GM23338 (cell line): ENCODE data around the gene CASS4. TPM values are rescaled to one million over a fixed set of nuclear protein-coding genes. Genes with fewer than 3 reads are reported as not detected.

Experiments used
- ATAC-seq: fragments of 200-7000 bp; cut with Tn5 transposase; 3 replicates; pipeline ENCODE4 v1.9.1; 2020
- DNase-seq: peaks from one replicate; pipeline ENCODE4 v3.0.0-alpha.2; 2015; ENCODE audit warnings: low spot score
- H2AFZ ChIP-seq: fragments of 200-600 bp; sonication (generic); 2 replicates; pipeline ENCODE4 v1.8.0; 2016; ENCODE audit warnings: antibody characterized with exemption, mild to moderate bottlenecking, moderate library complexity
- H3F3A ChIP-seq: fragments of 200-600 bp; sonication (generic); replicated peaks from 2 replicates; pipeline ENCODE4 v1.8.0; 2017; ENCODE audit warnings: antibody characterized with exemption, mixed run types, low read depth
- H3K27ac ChIP-seq: fragments of 200-600 bp; sonication (generic); 2 replicates; pipeline ENCODE4 v1.6.1; 2016; ENCODE audit warnings: low read depth
- H3K27me3 ChIP-seq: fragments of 200-600 bp; sonication (generic); 2 replicates; pipeline ENCODE4 v1.8.0; 2016; ENCODE audit warnings: mild to moderate bottlenecking, mixed run types, moderate library complexity; ENCODE audit not compliant: insufficient read depth
- H3K36me3 ChIP-seq: fragments of 200-600 bp; sonication (generic); 2 replicates; pipeline ENCODE4 v1.8.0; 2016; ENCODE audit warnings: mild to moderate bottlenecking; ENCODE audit not compliant: insufficient read depth
- H3K4me1 ChIP-seq: fragments of 200-600 bp; sonication (generic); 2 replicates; pipeline ENCODE4 v1.8.0; 2016; ENCODE audit warnings: mild to moderate bottlenecking, moderate library complexity; ENCODE audit not compliant: insufficient read depth
- H3K4me2 ChIP-seq: fragments of 200-600 bp; sonication (generic); 2 replicates; pipeline ENCODE4 v1.7.1; 2017; ENCODE audit warnings: mixed run types
- H3K4me3 ChIP-seq: fragments of 200-600 bp; sonication (generic); 2 replicates; pipeline ENCODE4 v1.6.1; 2016; ENCODE audit warnings: mixed run types
- H3K79me2 ChIP-seq: fragments of 200-600 bp; sonication (generic); replicated peaks from 2 replicates; pipeline ENCODE4 v1.8.0; 2017; ENCODE audit warnings: mild to moderate bottlenecking; ENCODE audit not compliant: insufficient read depth
- H3K9me2 ChIP-seq: fragments of 200-600 bp; sonication (generic); 2 replicates; pipeline ENCODE4 v1.8.0; 2017; ENCODE audit not compliant: insufficient read depth
- H4K20me1 ChIP-seq: fragments of 200-600 bp; sonication (generic); replicated peaks from 2 replicates; pipeline ENCODE4 v1.8.0; 2017; ENCODE audit warnings: mild to moderate bottlenecking; ENCODE audit not compliant: insufficient read depth
- H3K27ac Mint-ChIP-seq: 2 replicates; pipeline ENCODE4 v1.8.0; 2020; ENCODE audit warnings: inconsistent platforms, mild to moderate bottlenecking, moderate library complexity, mixed read lengths
- H3K27me3 Mint-ChIP-seq: 3 replicates; pipeline ENCODE4 v1.8.0; 2022; ENCODE audit warnings: low read depth, mild to moderate bottlenecking, moderate library complexity, mixed read lengths, inconsistent platforms; ENCODE audit not compliant: insufficient read depth, poor library complexity
- H3K36me3 Mint-ChIP-seq: 3 replicates; pipeline ENCODE4 v1.8.0; 2021; ENCODE audit warnings: low read depth, mild to moderate bottlenecking, inconsistent platforms, moderate library complexity, mixed read lengths
- H3K4me1 Mint-ChIP-seq: 3 replicates; pipeline ENCODE4 v1.8.0; 2020; ENCODE audit warnings: mild to moderate bottlenecking, inconsistent platforms, mixed read lengths
- H3K4me3 Mint-ChIP-seq: 3 replicates; pipeline ENCODE4 v1.8.0; 2021; ENCODE audit warnings: moderate library complexity, mild to moderate bottlenecking, inconsistent platforms, mixed read lengths
- H3K9me3 Mint-ChIP-seq: 3 replicates; pipeline ENCODE4 v1.8.0; 2020; ENCODE audit warnings: moderate library complexity, mild to moderate bottlenecking, inconsistent platforms, mixed read lengths
- CREB1 ChIP-seq: fragments of 250-450 bp; sonication (Bioruptor Pico); IDR thresholded peaks from 2 replicates; pipeline ENCODE4 v1.5.0; 2020; ENCODE audit warnings: low read depth, mild to moderate bottlenecking, moderate library complexity
- EZH2 ChIP-seq: fragments of 200-600 bp; sonication (generic); IDR thresholded peaks from one replicate; pipeline ENCODE4 v1.8.0; 2017; ENCODE audit warnings: antibody characterized with exemption, mild to moderate bottlenecking, low read depth; ENCODE audit not compliant: unreplicated experiment
- EZH2phosphoT487 ChIP-seq: fragments of 200-600 bp; sonication (generic); IDR thresholded peaks from one replicate; pipeline ENCODE4 v1.8.1; 2018; ENCODE audit warnings: antibody characterized with exemption; ENCODE audit not compliant: unreplicated experiment
- JUNB ChIP-seq: IDR thresholded peaks from one replicate; pipeline ENCODE4 v1.6.1; 2016; ENCODE audit warnings: antibody characterized with exemption; ENCODE audit not compliant: unreplicated experiment
- NANOG ChIP-seq: IDR thresholded peaks from 2 replicates; pipeline ENCODE4 v1.6.1; 2016; ENCODE audit warnings: antibody characterized with exemption, borderline replicate concordance
- POLR2AphosphoS5 ChIP-seq: IDR thresholded peaks from 2 replicates; pipeline ENCODE4 v1.6.1; 2016; ENCODE audit warnings: antibody characterized with exemption, low read depth
- STAT1 ChIP-seq: IDR thresholded peaks from one replicate; pipeline ENCODE4 v1.6.1; 2016; ENCODE audit warnings: antibody characterized with exemption; ENCODE audit not compliant: unreplicated experiment
- ZNF114 ChIP-seq: fragments of 250-450 bp; sonication (Bioruptor Pico); IDR thresholded peaks from 2 replicates; pipeline ENCODE4 v1.5.0; 2020; ENCODE audit warnings: mild to moderate bottlenecking, moderate library complexity
- ZNF331 ChIP-seq: fragments of 250-450 bp; sonication (Bioruptor Pico); IDR thresholded peaks from 2 replicates; pipeline ENCODE4 v1.5.0; 2020; ENCODE audit warnings: low read depth, mild to moderate bottlenecking, moderate library complexity
- polyA plus RNA-seq: library from polyadenylated mRNA; unstranded; fragments of >200 nt; fragmentation: Nextera tagmentation; extraction: Ambion mirVana; gene quantifications from 2 replicates; pipeline ENCODE4 v1.2.1, GENCODE V29; 2016
- total RNA-seq: library from RNA; depleted of rRNA; stranded (reverse); fragments of >200 nt; shearing (Covaris generic); gene quantifications from 2 replicates; pipeline ENCODE4 v1.2.3, GENCODE V29; 2014
- TF ChIP-seq, protein P1 (sequence below): IDR thresholded peaks from one replicate; pipeline ENCODE4 v1.6.1; 2018; ENCODE audit warnings: antibody characterized with exemption; ENCODE audit not compliant: unreplicated experiment
- TF ChIP-seq, protein P2 (sequence below): IDR thresholded peaks from 2 replicates; pipeline ENCODE4 v1.6.1; 2016; ENCODE audit warnings: antibody characterized with exemption
- TF ChIP-seq, protein P3 (sequence below): fragments of 250-450 bp; sonication (Bioruptor Pico); IDR thresholded peaks from 2 replicates; pipeline ENCODE4 v1.5.0; 2020; ENCODE audit warnings: mild to moderate bottlenecking, moderate library complexity
- TF ChIP-seq, protein P4 (sequence below), 2 experiments: fragments of 200-600 bp in 1 of 2; sonication (generic) in 1 of 2; conservative IDR thresholded peaks; 2 replicates each; pipeline versions ENCODE4 v1.5.1 to v1.6.1; 2016 to 2017; ENCODE audit warnings: antibody characterized with exemption in 2 of 2, low read depth in 2 of 2, mild to moderate bottlenecking in 2 of 2, moderate library complexity in 1 of 2

The CASS4 gene
- total and polyA plus RNA-seq, 2 experiments from 2014 or later, result not detected

DNA sequence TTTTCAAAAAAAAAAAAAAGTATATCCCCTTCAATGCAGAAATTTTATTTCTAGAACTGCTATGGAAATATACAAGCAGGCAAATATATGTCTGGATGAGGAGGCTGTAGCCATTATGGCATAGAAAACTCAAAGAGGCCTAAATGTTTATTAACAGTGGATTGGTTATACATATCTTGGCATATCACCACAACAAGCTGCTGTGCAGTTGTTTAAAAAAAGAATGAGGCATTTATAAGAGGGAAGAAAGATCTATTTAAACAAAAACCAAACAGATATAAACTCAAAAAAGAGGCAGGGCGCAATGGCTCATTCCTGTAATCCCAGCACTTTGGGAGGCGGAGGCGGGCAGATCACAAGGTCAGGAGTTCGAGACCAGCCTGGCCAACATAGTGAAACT, 26.2 kb downstream of the CASS4 start:
- TF ChIP-seq CREB1, result no peak
- TF ChIP-seq EZH2phosphoT487, result no peak
- TF ChIP-seq JUNB, result no peak
- TF ChIP-seq EZH2, result no peak
- TF ChIP-seq, protein P1, sequence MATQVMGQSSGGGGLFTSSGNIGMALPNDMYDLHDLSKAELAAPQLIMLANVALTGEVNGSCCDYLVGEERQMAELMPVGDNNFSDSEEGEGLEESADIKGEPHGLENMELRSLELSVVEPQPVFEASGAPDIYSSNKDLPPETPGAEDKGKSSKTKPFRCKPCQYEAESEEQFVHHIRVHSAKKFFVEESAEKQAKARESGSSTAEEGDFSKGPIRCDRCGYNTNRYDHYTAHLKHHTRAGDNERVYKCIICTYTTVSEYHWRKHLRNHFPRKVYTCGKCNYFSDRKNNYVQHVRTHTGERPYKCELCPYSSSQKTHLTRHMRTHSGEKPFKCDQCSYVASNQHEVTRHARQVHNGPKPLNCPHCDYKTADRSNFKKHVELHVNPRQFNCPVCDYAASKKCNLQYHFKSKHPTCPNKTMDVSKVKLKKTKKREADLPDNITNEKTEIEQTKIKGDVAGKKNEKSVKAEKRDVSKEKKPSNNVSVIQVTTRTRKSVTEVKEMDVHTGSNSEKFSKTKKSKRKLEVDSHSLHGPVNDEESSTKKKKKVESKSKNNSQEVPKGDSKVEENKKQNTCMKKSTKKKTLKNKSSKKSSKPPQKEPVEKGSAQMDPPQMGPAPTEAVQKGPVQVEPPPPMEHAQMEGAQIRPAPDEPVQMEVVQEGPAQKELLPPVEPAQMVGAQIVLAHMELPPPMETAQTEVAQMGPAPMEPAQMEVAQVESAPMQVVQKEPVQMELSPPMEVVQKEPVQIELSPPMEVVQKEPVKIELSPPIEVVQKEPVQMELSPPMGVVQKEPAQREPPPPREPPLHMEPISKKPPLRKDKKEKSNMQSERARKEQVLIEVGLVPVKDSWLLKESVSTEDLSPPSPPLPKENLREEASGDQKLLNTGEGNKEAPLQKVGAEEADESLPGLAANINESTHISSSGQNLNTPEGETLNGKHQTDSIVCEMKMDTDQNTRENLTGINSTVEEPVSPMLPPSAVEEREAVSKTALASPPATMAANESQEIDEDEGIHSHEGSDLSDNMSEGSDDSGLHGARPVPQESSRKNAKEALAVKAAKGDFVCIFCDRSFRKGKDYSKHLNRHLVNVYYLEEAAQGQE, result no peak
- TF ChIP-seq ZNF114 (CRISPR knock-in tag), result no peak
- TF ChIP-seq, protein P2, sequence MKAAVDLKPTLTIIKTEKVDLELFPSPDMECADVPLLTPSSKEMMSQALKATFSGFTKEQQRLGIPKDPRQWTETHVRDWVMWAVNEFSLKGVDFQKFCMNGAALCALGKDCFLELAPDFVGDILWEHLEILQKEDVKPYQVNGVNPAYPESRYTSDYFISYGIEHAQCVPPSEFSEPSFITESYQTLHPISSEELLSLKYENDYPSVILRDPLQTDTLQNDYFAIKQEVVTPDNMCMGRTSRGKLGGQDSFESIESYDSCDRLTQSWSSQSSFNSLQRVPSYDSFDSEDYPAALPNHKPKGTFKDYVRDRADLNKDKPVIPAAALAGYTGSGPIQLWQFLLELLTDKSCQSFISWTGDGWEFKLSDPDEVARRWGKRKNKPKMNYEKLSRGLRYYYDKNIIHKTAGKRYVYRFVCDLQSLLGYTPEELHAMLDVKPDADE, result no peak
- TF ChIP-seq STAT1, result no peak
- TF ChIP-seq, protein P3, sequence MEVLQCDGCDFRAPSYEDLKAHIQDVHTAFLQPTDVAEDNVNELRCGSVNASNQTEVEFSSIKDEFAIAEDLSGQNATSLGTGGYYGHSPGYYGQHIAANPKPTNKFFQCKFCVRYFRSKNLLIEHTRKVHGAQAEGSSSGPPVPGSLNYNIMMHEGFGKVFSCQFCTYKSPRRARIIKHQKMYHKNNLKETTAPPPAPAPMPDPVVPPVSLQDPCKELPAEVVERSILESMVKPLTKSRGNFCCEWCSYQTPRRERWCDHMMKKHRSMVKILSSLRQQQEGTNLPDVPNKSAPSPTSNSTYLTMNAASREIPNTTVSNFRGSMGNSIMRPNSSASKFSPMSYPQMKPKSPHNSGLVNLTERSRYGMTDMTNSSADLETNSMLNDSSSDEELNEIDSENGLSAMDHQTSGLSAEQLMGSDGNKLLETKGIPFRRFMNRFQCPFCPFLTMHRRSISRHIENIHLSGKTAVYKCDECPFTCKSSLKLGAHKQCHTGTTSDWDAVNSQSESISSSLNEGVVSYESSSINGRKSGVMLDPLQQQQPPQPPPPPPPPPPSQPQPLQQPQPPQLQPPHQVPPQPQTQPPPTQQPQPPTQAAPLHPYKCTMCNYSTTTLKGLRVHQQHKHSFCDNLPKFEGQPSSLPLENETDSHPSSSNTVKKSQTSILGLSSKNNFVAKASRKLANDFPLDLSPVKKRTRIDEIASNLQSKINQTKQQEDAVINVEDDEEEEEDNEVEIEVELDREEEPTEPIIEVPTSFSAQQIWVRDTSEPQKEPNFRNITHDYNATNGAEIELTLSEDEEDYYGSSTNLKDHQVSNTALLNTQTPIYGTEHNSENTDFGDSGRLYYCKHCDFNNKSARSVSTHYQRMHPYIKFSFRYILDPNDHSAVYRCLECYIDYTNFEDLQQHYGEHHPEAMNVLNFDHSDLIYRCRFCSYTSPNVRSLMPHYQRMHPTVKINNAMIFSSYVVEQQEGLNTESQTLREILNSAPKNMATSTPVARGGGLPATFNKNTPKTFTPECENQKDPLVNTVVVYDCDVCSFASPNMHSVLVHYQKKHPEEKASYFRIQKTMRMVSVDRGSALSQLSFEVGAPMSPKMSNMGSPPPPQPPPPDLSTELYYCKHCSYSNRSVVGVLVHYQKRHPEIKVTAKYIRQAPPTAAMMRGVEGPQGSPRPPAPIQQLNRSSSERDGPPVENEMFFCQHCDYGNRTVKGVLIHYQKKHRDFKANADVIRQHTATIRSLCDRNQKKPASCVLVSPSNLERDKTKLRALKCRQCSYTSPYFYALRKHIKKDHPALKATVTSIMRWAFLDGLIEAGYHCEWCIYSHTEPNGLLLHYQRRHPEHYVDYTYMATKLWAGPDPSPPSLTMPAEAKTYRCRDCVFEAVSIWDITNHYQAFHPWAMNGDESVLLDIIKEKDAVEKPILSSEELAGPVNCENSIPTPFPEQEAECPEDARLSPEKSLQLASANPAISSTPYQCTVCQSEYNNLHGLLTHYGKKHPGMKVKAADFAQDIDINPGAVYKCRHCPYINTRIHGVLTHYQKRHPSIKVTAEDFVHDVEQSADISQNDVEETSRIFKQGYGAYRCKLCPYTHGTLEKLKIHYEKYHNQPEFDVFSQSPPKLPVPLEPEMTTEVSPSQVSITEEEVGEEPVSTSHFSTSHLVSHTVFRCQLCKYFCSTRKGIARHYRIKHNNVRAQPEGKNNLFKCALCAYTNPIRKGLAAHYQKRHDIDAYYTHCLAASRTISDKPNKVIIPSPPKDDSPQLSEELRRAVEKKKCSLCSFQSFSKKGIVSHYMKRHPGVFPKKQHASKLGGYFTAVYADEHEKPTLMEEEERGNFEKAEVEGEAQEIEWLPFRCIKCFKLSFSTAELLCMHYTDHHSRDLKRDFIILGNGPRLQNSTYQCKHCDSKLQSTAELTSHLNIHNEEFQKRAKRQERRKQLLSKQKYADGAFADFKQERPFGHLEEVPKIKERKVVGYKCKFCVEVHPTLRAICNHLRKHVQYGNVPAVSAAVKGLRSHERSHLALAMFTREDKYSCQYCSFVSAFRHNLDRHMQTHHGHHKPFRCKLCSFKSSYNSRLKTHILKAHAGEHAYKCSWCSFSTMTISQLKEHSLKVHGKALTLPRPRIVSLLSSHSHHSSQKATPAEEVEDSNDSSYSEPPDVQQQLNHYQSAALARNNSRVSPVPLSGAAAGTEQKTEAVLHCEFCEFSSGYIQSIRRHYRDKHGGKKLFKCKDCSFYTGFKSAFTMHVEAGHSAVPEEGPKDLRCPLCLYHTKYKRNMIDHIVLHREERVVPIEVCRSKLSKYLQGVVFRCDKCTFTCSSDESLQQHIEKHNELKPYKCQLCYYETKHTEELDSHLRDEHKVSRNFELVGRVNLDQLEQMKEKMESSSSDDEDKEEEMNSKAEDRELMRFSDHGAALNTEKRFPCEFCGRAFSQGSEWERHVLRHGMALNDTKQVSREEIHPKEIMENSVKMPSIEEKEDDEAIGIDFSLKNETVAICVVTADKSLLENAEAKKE (CRISPR knock-in tag), result no peak
- TF ChIP-seq, protein P4, sequence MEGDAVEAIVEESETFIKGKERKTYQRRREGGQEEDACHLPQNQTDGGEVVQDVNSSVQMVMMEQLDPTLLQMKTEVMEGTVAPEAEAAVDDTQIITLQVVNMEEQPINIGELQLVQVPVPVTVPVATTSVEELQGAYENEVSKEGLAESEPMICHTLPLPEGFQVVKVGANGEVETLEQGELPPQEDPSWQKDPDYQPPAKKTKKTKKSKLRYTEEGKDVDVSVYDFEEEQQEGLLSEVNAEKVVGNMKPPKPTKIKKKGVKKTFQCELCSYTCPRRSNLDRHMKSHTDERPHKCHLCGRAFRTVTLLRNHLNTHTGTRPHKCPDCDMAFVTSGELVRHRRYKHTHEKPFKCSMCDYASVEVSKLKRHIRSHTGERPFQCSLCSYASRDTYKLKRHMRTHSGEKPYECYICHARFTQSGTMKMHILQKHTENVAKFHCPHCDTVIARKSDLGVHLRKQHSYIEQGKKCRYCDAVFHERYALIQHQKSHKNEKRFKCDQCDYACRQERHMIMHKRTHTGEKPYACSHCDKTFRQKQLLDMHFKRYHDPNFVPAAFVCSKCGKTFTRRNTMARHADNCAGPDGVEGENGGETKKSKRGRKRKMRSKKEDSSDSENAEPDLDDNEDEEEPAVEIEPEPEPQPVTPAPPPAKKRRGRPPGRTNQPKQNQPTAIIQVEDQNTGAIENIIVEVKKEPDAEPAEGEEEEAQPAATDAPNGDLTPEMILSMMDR (conservative IDR thresholded peaks at IDR 0.05; ENCODE audit: low read depth in 2 of 2), result no peak
- TF ChIP-seq NANOG, result no peak
- no peak for TF ChIP-seq POLR2AphosphoS5
- TF ChIP-seq ZNF331 (CRISPR knock-in tag), result no peak
- no peak overlapping the region for H3K27ac Mint-ChIP-seq
- DNase-seq, result no peak
- Histone ChIP-seq H3K9me2 (no peaks in the 10 kb centered on the region), H3K36me3 (no peaks in the 10 kb centered on the region), H3K27ac (no peak overlapping the region), H2AFZ (no peak overlapping the region), H3K79me2 (no peaks in the 10 kb centered on the region), H3K4me2 (no peak overlapping the region), H3K4me1 (no peaks in the 10 kb centered on the region), H3F3A (no peaks in the 10 kb centered on the region), H3K4me3 (no peak overlapping the region), H3K27me3 (no peaks in the 10 kb centered on the region), H4K20me1 (no peaks in the 10 kb centered on the region)
- no peak for ATAC-seq
- H3K36me3 Mint-ChIP-seq, result no peaks in the 10 kb centered on the region
- H3K4me1 Mint-ChIP-seq, result no peaks in the 10 kb centered on the region
- H3K27me3 Mint-ChIP-seq, result peaks cover 4% of the 10 kb centered on the region
- H3K9me3 Mint-ChIP-seq, result no peaks in the 10 kb centered on the region
- H3K4me3 Mint-ChIP-seq, result no peak overlapping the region
